Esophagus squamous epithelium (tissue), 5 donors: ENCODE data around the gene OR2A25. TPM values are rescaled to one million over a fixed set of nuclear protein-coding genes. Genes with fewer than 3 reads are reported as not detected.

Experiments
- DNase-seq: peaks from one replicate; lab custom pipeline; 2025; lab: John Stamatoyannopoulos, UW
- H3K27ac ChIP-seq, 4 donors: fragments of 200-600 bp; sonication (generic); one replicate each; pipeline ENCODE4 v1.5.1; 2016 to 2019; ENCODE audit warnings: mild to moderate bottlenecking in 1 of 4
- H3K27me3 ChIP-seq, 4 donors: fragments of 200-600 bp; sonication (generic); 1 replicate in 3 of 4; 2 replicates in 1 of 4; pipeline versions ENCODE4 v1.5.1 to v1.6.0; 2017 to 2021; ENCODE audit warnings: antibody characterized with exemption in 1 of 4
- H3K36me3 ChIP-seq, 3 donors: fragments of 200-600 bp; sonication (generic); one replicate each; pipeline ENCODE4 v1.5.1; 2016 to 2019
- H3K4me1 ChIP-seq, 3 donors: fragments of 200-600 bp; sonication (generic); one replicate each; pipeline ENCODE4 v1.5.1; 2017 to 2019
- H3K4me3 ChIP-seq, 4 donors: fragments of 200-600 bp; sonication (generic); 1 replicate in 3 of 4; 2 replicates in 1 of 4; pipeline ENCODE4 v1.5.1; 2016 to 2019; ENCODE audit warnings: mild to moderate bottlenecking in 2 of 4, moderate library complexity in 1 of 4
- H3K9me3 ChIP-seq, 3 donors: fragments of 200-600 bp; sonication (generic); one replicate each; pipeline ENCODE4 v1.5.1; 2016 to 2019
- CTCF ChIP-seq, 6 experiments: fragments of 450-650 bp in 4 of 6; fragments of 200-600 bp in 2 of 6; sonication (generic) in 2 of 6; IDR thresholded peaks; one replicate each; pipeline ENCODE4 v1.5.1; 2016 to 2019; ENCODE audit warnings: antibody characterized with exemption in 6 of 6, mild to moderate bottlenecking in 4 of 6, moderate library complexity in 4 of 6
- POLR2A ChIP-seq, 4 donors: fragments of 450-650 bp; IDR thresholded peaks; one replicate each; pipeline ENCODE4 v1.6.1; 2017; ENCODE audit warnings: antibody characterized with exemption in 4 of 4, mild to moderate bottlenecking in 4 of 4, moderate library complexity in 3 of 4
- WGBS, 2 donors: methylation state at CpG; one replicate each; pipeline ENCODE4 v1.1.5; 2018; 5-methylcytosine and 5-hydroxymethylcytosine counted together
- intact Hi-C: fragments of 100-400 bp; cut with DNase I; formaldehyde crosslinking; loops from one replicate; pipeline ENCODE4 v1.15.0; 2022
- total RNA-seq, 4 donors: library from RNA; depleted of rRNA; stranded (reverse); fragments of >200 nt; gene quantifications; one replicate each; pipeline ENCODE4 v1.1.0, GENCODE V29; 2016
- donor health status: DM: yes; HTN: yes; CAD: no.

OR2A25 gene
- total RNA-seq, 4 donors from 2014 or later, result not detected

- no peaks in the 10 kb centered on the region for H3K4me1 ChIP-seq
- no peak overlapping the region for H3K27ac ChIP-seq
- no peak for DNase-seq
- H3K4me3 ChIP-seq, result no peak overlapping the region
- WGBS, 2 donors, result 30 to 60% methylated on average over 1 of the region's 1 CpG
- TF ChIP-seq POLR2A (IDR thresholded peaks at IDR 0.05) (no peak), CTCF (IDR thresholded peaks at IDR 0.05) (no peak)
- intact Hi-C loops, result no loop called here
- H3K36me3 ChIP-seq, result no peaks in the 10 kb centered on the region
- no peaks in the 10 kb centered on the region for H3K27me3 ChIP-seq
- no peaks in the 10 kb centered on the region for H3K9me3 ChIP-seq
Observed at GRCh38 chr7:144032985-144033709, 36.5 kb upstream of the OR2A25 start.

- Histone ChIP-seq H3K4me1 (no peaks in the 10 kb centered on the region), H3K36me3 (no peaks in the 10 kb centered on the region), H3K27me3 (no peaks in the 10 kb centered on the region), H3K4me3 (no peak overlapping the region), H3K27ac (no peak overlapping the region), H3K9me3 (no peaks in the 10 kb centered on the region)
- intact Hi-C loops, result no loop called here
- TF ChIP-seq CTCF (IDR thresholded peaks at IDR 0.05) (no peak), POLR2A (IDR thresholded peaks at IDR 0.05) (no peak)
- DNase-seq, result no peak
Observed at GRCh38 chr7:144035385-144035784, 34.2 kb upstream of the OR2A25 start.

- Histone ChIP-seq H3K4me3 (no peak overlapping the region), H3K4me1 (no peaks in the 10 kb centered on the region), H3K27ac (no peak overlapping the region), H3K36me3 (no peaks in the 10 kb centered on the region), H3K9me3 (no peaks in the 10 kb centered on the region), H3K27me3 (no peaks in the 10 kb centered on the region)
- DNase-seq, result no peak
- intact Hi-C loops, result no loop called here
- WGBS, 2 donors, result 28 to 89% methylated on average over 1 of the region's 1 CpG
- TF ChIP-seq CTCF (IDR thresholded peaks at IDR 0.05) (no peak), POLR2A (IDR thresholded peaks at IDR 0.05) (no peak)
Observed at GRCh38 chr7:144036302-144036885, 33.2 kb upstream of the OR2A25 start.

- Histone ChIP-seq H3K9me3 (no peaks in the 10 kb centered on the region), H3K27ac (no peak overlapping the region), H3K4me1 (no peaks in the 10 kb centered on the region), H3K27me3 (no peaks in the 10 kb centered on the region), H3K36me3 (no peaks in the 10 kb centered on the region), H3K4me3 (no peak overlapping the region)
- intact Hi-C loops, result no loop called here
- no peak for DNase-seq
- 38% methylated on average over 1 of the region's 1 CpG; no CpG with 5 or more reads in 1 of the 2 donors for WGBS, 2 donors
- no peak for TF ChIP-seq POLR2A (IDR thresholded peaks at IDR 0.05)
Observed at GRCh38 chr7:144037414-144038035, 32.1 kb upstream of the OR2A25 start.

- intact Hi-C loops, result no loop called here
- Histone ChIP-seq H3K36me3 (no peaks in the 10 kb centered on the region), H3K9me3 (no peaks in the 10 kb centered on the region), H3K4me3 (no peak overlapping the region), H3K27ac (no peak overlapping the region), H3K27me3 (no peaks in the 10 kb centered on the region), H3K4me1 (no peaks in the 10 kb centered on the region)
- no peak for TF ChIP-seq CTCF (IDR thresholded peaks at IDR 0.05)
- TF ChIP-seq POLR2A (IDR thresholded peaks at IDR 0.05), result no peak
- no peak for DNase-seq
- WGBS, 2 donors, result 39 to 73% methylated on average over 4 of the region's 4 CpGs
Observed at GRCh38 chr7:144038887-144039286, 30.7 kb upstream of the OR2A25 start.
